ENCODE measurements around the gene CDC7. TPM values are rescaled to one million over a fixed set of nuclear protein-coding genes. Genes with fewer than 3 reads are reported as not detected.
A peak's percentile ranks its signal among the peaks of the same experiment; 100 is the strongest.

CDC7 gene
- total and polyA plus RNA-seq, 9 of the 15 experiments (the other 6 are each of a cell fraction or from before 2014, with no cell fraction given), result 22.3 to 66.8 (median 44.2) TPM

- TF ChIP-seq E2F1 (CRISPR knock-in tag; IDR thresholded peaks at IDR 0.05), result peak; percentile 97
- TF ChIP-seq TAF1 (IDR thresholded peaks at IDR 0.05; ENCODE audit: control insufficient read depth, extremely low read depth, insufficient read depth, low read length, severe bottlenecking), result peak; percentile 77
- 0 out of 2 replicates have a peak, but pooled peaks have one; percentile 31 for TF ChIP-seq ZNF76 (CRISPR knock-in tag; IDR thresholded peaks at IDR 0.05; ENCODE audit: borderline replicate concordance)
- TF ChIP-seq CREB1 (IDR thresholded peaks at IDR 0.05), result no peak; the same call in 1 of the 2 replicates
- TF ChIP-seq CREB1 (CRISPR knock-in tag; IDR thresholded peaks at IDR 0.05), result peak; percentile 23; the same call in 1 of the 2 replicates
- no peak for TF ChIP-seq ZNF512 (tag; IDR thresholded peaks at IDR 0.05)
- no peak for TF ChIP-seq ZNF133 (CRISPR knock-in tag; IDR thresholded peaks at IDR 0.05)
- no peak for TF ChIP-seq ZNF408 (CRISPR knock-in tag; IDR thresholded peaks at IDR 0.05; ENCODE audit: low read depth)
- TF ChIP-seq SIN3A (IDR thresholded peaks at IDR 0.05; ENCODE audit: borderline replicate concordance in 2 of 2, control insufficient read depth in 1 of 2, low read depth in 2 of 2, low read length in 2 of 2), result peak in 1 of 2 experiments; percentile 77; a peak in 1 of 4 replicates
- no peak for TF ChIP-seq THRAP3 (IDR thresholded peaks at IDR 0.05; ENCODE audit: borderline replicate concordance)
- TF ChIP-seq MTA1 (IDR thresholded peaks at IDR 0.05; ENCODE audit: borderline replicate concordance), result no peak
- peak; percentile 90 for TF ChIP-seq E2F8 (IDR thresholded peaks at IDR 0.05; ENCODE audit: low read depth, partially characterized antibody)
- peak; percentile 81 to 90 for TF ChIP-seq MNT (conservative IDR thresholded peaks at IDR 0.05)
- peak in 1 of 2 experiments; percentile 88; a peak in 2 of 4 replicates for TF ChIP-seq UBTF (IDR thresholded peaks at IDR 0.05; ENCODE audit: borderline replicate concordance in 1 of 2, low read depth in 2 of 2, low read length in 2 of 2)
- TF ChIP-seq ZNF12 (CRISPR knock-in tag; IDR thresholded peaks at IDR 0.05), result peak; percentile 75
- no peak; the same call in 1 of the 2 replicates for TF ChIP-seq ZNF24 (IDR thresholded peaks at IDR 0.05)
- no peak for TF ChIP-seq CBFB (CRISPR knock-in tag; IDR thresholded peaks at IDR 0.05)
Measured at GRCh38 chr1:91500756-91501522, at the start of gene CDC7 (continued).
